Renal cortical epithelial cell (primary cell): Measurements from ENCODE around the gene C9orf50. TPM values are rescaled to one million over a fixed set of nuclear protein-coding genes. Genes with fewer than 3 reads are reported as not detected.

ENCODE experiments used
- DNase-seq: peaks from one replicate; pipeline ENCODE4 v3.0.0-alpha.2; 2011; ENCODE audit warnings: low read depth
- total RNA-seq: library from RNA; depleted of rRNA; stranded (reverse); fragments of >200 nt; gene quantifications from 2 replicates; pipeline ENCODE4 v1.2.3, GENCODE V29; 2014

C9orf50 gene
- total RNA-seq, 1 donor from 2014 or later = 0.05 TPM

DNA sequence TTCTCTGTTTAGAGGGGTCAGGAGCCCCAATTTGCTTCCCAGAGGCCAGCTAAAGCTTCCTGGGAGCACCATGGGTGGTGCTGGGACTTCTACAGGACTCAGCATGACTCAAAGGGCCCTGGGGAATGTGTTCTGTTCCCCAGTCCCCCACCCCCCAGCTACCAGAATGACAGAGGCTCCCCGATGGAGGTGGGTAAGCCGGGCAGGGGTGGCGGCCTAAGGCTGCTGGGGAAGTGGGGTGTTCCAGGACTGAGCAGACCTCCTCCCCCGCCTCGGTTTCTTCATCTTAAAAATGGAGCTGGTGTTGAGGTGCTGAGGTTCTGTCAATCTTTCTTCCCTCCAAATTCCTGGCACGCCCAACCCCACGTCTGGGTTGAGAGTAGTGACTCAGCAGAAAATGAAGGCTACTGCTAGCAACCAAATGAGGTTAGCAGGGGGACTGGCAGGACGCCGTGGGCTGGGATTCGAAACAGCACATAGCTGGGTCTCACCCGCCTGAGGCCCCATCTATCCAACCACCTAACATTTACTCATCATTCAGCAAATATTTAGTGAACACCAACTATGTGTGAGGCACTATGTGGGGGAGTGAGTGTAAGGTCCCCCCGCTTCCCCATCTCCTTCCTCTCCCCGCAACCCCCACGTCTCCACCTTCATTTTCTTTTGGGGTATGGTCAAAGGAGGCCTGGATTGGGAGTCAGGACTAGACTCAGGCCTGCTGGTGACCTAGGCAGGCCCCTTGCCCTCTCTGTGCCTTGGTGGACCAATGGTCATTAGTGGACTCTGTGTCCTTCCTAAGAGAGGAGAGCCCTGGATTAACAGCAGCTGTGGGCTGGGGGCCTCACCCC is 50.2 kb downstream of the C9orf50 start:
- peak; percentile 81 for DNase-seq

GRCh38 chr9:129569502-129570449 is 51.1 kb downstream of the C9orf50 start:
- DNase-seq = peak; percentile 53

DNA sequence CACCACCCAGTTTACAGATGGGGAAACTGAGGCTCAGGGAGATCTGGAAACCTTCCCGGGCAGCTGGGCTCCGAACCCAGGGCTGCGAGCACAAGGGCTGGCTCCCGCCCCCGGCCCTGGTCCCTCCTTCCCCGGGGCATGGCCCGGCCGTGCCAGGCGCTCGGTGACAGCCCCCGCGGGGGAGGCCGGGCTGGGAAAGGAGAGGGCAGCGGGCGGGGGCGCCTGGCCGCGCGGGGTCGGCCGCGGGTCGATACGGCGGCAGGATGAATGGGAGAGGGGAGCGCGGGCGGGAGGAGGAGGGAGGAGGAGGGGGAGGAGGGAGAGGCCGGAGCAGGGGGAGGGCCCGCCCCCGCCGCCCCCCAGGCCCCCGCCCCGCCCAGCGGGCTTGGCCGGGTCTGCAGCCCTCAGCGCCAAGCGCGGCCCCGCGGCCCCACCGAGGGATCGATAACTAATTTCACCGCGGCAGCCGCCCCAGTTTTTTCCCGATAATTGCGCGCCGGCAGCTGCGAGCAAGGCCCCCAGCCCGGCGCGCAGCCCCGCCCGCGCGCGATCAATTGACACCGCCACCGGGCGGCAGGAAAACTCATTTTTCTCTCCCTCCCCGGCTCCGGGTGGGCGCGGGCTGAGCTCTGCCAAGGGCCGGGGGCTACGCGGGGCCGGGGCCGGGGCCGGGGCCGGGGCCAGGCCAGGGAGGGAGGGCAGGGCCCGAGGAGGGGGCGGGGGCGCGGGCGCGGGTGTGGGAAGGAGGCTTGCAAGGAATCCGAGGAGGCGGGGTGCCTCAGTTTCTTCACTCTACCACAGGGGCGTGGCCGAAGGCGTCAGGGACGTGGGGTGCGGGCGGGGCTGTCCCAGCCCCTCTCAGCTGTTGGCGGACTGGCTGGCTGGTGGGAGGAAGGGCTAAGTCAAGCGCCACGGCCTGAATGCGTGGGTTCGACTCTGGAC is 52.1 kb downstream of the C9orf50 start:
- no peak for DNase-seq

GRCh38 chr9:129567842-129568559 is 52.9 kb downstream of the C9orf50 start:
- DNase-seq = peak; percentile 69

- DNase-seq = no peak
These were observed 53.6 kb downstream of the C9orf50 start for GRCh38 chr9:129567329-129567728.

DNA sequence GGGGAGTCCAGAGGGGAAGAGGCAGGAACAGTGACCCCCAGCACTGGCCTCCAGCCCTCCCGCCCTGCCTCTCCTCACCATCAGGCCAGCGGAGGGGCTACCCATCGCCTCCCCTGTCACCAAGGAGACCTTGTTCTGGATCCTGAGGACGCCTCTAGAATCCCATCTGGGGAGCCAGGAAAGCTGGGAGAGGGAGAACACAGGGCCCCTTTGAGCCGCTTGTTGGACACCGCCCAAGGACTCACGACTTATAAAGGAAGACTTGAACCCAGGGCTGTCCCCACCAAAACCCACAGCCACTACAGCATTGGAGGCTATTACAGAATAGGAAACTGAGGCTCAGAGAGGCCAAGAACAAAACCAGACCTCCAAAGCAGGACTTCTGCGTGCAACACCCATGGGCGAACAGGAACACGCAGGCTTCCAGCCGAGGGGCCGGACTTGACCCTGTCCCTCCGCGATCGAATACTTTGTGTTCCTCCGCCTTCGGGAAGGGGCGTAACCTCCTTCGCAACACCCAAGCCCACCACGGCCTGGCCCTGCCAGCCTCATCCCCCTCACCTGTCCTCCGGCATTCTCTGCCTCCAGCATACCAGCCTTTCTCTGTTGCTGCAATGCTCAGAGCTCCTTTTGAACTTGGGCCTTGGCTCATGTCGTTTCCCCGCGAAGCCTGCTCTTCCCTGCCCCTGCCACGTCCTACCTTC is 54.2 kb downstream of the C9orf50 start:
- no peak for DNase-seq

DNA sequence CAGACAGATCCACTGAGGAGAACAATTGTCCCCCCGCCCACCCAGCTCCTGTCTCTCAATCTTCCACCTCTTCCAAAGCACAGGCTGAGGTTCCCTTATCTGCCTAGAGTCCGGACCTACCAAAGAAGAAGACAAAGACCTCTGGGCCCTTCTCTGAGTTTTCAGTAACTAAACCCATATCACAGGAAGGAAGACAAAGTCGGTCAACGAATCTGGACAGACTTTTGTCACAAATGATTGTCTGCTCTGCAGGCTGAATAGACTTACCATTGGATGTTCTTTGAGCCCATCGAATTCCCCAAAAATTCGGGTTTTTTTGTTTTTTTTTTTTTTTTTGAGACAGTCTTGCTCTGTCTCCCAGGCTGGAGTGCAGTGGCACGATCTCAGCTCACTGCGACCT is 58.0 kb downstream of the C9orf50 start:
- DNase-seq = no peak

DNA sequence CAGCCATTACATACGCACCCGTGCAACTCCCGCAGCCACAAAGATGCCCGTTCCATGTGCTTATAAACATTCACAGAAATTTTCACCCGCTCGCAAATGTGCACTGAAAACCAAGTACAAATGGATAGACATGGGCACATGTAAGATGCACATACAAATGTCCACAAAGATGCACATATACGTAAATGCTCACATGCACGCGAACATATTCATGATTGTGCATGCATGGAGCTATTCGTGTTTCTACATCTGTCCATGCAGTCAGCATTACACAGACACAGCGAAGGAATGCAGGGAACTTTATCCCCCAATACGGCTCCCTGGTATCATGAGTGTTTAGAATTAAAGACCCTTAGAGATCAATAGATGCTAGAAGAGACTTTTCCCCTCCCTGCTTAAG is 58.4 kb downstream of the C9orf50 start:
- DNase-seq = no peak

Other genes with a start within 250 kb of the C9orf50 start
- 22.2 and 38.2 TPM in 2 replicates for gene NTMT1, start 5.1 kb upstream of the C9orf50 start, total RNA-seq
- 17.4 and 21.9 TPM in 2 replicates for gene ASB6, start 21.1 kb upstream of the C9orf50 start, total RNA-seq
- gene PRRX2, start 44.5 kb upstream of the C9orf50 start, total RNA-seq = 0.45 TPM in 1 of 2 replicates, not detected in the other
- 3.2 and 42.7 TPM in 2 replicates for gene PTGES, start 131.9 kb upstream of the C9orf50 start, total RNA-seq
- gene TOR1B, start 182.1 kb upstream of the C9orf50 start, total RNA-seq = 25.6 and 25.9 TPM in 2 replicates
- gene TOR1A, start 203.0 kb upstream of the C9orf50 start, total RNA-seq = 48.4 and 52.8 TPM in 2 replicates
- 48.6 and 64.5 TPM in 2 replicates for gene C9orf78, start 214.2 kb upstream of the C9orf50 start, total RNA-seq
- gene USP20, start 214.4 kb upstream of the C9orf50 start, total RNA-seq = 5.2 and 18.4 TPM in 2 replicates